Coronary artery (tissue), 2 donors: ENCODE measurements around the gene RAP1GAP.

Source experiments
- DNase-seq: peaks from one replicate; pipeline ENCODE4 v3.0.0-alpha.2; 2017; ENCODE audit warnings: low spot score
- H3K27ac ChIP-seq, 2 donors: fragments of 200-600 bp; sonication (generic); one replicate each; pipeline ENCODE4 v1.5.1; 2016 to 2019
- H3K4me3 ChIP-seq: fragments of 200-600 bp; sonication (generic); 2 replicates; pipeline ENCODE4 v1.5.1; 2016; ENCODE audit warnings: mild to moderate bottlenecking, moderate library complexity
- TF ChIP-seq, protein P1 (sequence below): fragments of 200-600 bp; sonication (generic); IDR thresholded peaks from one replicate; pipeline ENCODE4 v1.5.1; 2019; ENCODE audit warnings: antibody characterized with exemption

Gene RAP1GAP

DNA sequence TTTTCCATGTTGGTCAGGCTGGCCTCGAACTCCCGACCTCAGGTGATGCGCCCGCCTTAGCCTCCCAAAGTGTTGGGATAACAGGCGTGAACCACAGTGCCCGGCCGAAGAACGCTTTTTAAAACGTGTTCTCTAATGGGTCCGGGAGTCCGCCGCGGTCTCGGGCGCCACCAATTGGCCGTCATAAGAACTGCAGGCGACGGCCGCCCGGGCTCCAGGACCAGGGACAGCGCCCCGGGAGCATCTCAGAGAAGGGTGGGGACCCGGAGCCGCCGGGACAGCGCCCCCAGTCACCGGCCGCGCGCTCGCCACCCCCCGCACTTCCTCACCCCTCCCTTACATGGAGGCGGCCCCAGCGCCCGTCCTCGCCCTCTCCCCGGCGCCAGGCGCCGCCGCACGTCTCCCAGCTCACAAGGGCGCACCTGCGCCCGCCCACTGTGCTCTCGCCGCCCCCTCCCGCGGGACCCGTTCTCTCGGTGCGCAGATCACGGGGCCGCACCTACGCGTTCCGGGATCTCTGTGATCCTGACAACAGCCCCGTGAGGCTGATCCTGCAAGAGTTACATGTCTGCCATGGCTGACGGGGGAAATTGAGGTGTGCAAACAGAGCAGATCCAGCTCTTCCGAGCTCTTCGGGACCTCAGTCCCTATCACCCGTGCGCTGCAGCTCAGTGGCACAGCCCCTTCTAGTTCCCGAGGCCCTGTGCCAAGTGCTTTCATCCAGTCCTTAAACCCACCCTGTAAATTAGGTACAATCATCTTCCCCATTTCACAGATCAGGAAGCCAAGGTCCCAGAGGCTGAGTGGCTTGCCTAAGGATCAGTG lies 9.8 kb downstream of the RAP1GAP start:
- H3K4me3 ChIP-seq, result peak overlapping the region; percentile 36
- TF ChIP-seq, protein P1, sequence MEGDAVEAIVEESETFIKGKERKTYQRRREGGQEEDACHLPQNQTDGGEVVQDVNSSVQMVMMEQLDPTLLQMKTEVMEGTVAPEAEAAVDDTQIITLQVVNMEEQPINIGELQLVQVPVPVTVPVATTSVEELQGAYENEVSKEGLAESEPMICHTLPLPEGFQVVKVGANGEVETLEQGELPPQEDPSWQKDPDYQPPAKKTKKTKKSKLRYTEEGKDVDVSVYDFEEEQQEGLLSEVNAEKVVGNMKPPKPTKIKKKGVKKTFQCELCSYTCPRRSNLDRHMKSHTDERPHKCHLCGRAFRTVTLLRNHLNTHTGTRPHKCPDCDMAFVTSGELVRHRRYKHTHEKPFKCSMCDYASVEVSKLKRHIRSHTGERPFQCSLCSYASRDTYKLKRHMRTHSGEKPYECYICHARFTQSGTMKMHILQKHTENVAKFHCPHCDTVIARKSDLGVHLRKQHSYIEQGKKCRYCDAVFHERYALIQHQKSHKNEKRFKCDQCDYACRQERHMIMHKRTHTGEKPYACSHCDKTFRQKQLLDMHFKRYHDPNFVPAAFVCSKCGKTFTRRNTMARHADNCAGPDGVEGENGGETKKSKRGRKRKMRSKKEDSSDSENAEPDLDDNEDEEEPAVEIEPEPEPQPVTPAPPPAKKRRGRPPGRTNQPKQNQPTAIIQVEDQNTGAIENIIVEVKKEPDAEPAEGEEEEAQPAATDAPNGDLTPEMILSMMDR, result peak; percentile 75
- DNase-seq, result no peak
- H3K27ac ChIP-seq, result no peak overlapping the region

DNA sequence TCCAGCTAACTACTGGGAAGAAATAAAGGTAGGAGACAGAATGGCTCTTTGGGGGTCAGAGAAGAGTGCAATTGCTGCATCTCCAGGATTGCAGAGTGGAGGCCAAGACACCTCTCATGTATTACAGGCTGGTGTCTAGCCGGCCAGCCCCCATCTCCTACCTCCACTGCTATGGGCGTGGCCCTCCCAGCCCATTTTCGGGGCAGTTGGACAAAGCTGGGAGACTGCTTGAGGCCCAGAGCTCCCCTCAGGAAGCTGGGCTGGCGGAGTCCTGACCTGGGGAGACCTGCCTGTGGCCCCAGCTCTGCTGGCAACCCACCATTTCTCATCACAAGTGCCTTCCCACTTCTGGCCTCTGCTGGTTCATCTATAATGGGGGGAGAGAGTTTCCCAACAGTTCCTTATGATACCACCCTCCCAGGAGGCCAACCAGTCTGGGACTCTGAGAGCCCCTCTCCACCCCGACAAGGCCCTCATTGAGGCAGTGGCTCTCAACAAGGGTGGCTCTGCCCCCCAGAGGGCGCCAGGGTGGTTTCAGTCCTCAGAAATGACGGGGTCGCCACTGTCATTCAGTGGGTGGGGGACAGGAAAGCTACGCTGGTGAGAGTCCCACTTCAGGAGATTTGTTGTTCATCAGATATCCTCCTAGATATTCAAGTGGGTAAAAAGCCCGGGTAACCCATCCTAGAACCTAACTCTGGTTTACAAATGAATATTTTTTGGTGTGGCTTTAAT lies 11.5 kb downstream of the RAP1GAP start:
- no peak for DNase-seq
- H3K27ac ChIP-seq, result no peak overlapping the region
- TF ChIP-seq, protein P1, result no peak
- no peak overlapping the region for H3K4me3 ChIP-seq

DNA sequence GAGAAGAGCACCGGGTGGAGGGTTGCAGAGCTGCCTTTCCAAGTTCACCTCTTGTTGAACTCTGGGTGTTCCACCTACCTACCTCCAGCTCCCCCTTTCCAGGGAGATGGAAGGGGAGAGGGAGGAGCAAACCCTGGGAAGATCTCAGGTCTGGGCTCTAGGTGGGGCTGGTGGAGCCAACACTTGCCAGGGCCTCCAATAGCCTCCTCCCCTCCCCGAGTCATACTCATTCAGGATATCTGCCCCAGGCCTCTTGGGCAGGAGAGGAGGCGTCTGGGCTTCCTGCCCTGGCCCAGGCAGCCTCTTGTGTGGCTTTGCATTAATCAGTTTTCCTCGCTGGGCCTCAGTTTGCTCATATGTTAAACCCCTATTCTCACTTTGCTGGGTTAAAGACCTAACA lies 13.4 kb downstream of the RAP1GAP start:
- Histone ChIP-seq H3K4me3 (no peak overlapping the region), H3K27ac (no peak overlapping the region)
- TF ChIP-seq, protein P1, result no peak
- no peak for DNase-seq

DNA sequence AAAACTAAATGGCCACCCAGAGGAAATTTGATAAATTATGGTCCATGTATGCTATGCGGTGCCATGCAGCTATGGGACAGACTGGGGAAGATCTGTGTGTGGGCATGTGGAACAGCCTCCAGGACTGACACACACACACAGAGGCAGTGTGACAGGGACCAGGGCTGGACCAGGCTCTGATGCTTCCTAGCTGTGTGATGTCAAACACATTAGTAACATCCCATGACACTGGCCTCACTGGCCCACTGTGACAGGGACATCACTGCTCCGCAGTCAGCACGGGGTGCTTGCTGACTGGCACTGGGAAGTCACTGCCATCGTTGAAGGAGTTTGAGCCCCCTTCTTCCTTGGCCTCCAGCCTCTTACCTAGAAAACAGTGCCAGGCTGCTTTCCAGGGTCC lies 13.9 kb downstream of the RAP1GAP start:
- Histone ChIP-seq H3K27ac (no peak overlapping the region), H3K4me3 (no peak overlapping the region)
- DNase-seq, result no peak
- TF ChIP-seq, protein P1, result no peak

DNA sequence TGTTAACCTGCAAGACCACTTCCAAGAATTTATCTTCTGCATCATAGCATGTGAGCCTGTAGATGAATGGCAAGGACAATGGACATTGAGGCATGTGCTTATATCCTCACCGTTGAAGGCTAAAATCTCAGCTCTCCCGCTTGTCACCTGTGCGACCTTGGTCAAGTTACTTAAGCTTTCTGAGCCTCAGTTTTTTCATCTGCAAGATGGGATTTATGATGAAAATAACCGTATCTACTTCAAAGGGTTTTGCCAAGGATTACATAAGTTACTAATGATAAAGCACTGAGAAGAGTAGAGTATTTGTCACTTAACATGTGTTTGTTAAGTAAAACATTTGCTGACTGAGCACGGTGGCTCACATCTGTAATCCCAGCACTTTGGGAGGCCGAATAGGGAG lies 14.9 kb downstream of the RAP1GAP start:
- TF ChIP-seq, protein P1, result no peak
- no peak overlapping the region for H3K27ac ChIP-seq
- no peak for DNase-seq
- H3K4me3 ChIP-seq, result no peak overlapping the region

DNA sequence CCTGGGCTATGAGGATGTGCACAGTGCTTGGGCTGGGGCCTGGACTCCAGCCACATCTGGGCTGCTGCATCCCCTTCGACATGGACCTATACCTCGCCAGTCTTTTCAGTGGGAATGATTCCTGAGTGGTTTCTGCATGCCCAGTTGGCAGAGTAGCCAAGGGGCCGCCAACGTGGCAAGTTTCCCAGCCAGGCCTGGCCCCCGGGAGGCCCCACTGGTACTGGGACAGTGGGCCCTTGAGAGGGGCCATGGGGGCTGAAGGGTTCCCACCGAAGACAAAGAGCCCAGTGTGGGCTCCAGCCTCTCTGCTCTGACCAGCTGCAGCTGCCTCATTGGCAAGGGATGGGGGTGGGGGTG lies 15.4 kb downstream of the RAP1GAP start:
- Histone ChIP-seq H3K27ac (no peak overlapping the region), H3K4me3 (no peak overlapping the region)
- DNase-seq, result no peak
- TF ChIP-seq, protein P1, result no peak
